HepG2 (cell line): ENCODE data around the gene PRSS36. TPM values are rescaled to one million over a fixed set of nuclear protein-coding genes. Genes with fewer than 3 reads are reported as not detected.

Experiments
- IKZF1 ChIP-seq: fragments of 450-650 bp; IDR thresholded peaks from 2 replicates; pipeline ENCODE4 v1.7.1; 2016
- KLF13 ChIP-seq: sonication (generic); formaldehyde crosslinking; IDR thresholded peaks from 2 replicates; pipeline ENCODE4 v1.4.0; 2020; ENCODE audit warnings: mild to moderate bottlenecking, missing genetic modification reagents
- ONECUT2 ChIP-seq: sonication (generic); formaldehyde crosslinking; IDR thresholded peaks from 2 replicates; pipeline ENCODE4 v1.4.0; 2020; ENCODE audit warnings: missing genetic modification reagents
- PAF1 ChIP-seq: IDR thresholded peaks from 2 replicates; pipeline ENCODE4 v1.6.1; 2016; ENCODE audit warnings: missing genetic modification reagents, missing compliant biosample characterization
- PLSCR1 ChIP-seq: sonication (generic); formaldehyde crosslinking; IDR thresholded peaks from 2 replicates; pipeline ENCODE4 v1.5.0; 2020; ENCODE audit warnings: missing genetic modification reagents, mild to moderate bottlenecking, borderline replicate concordance
- POLR2A ChIP-seq, 2 experiments: IDR thresholded peaks; 2 replicates each; pipeline ENCODE4 v1.6.1; 2011; ENCODE audit warnings: low read depth in 2 of 2, low read length in 2 of 2, mild to moderate bottlenecking in 1 of 2, moderate library complexity in 1 of 2; ENCODE audit not compliant: insufficient read depth in 1 of 2
- RAD51 ChIP-seq: fragments of 450-650 bp; IDR thresholded peaks from 2 replicates; pipeline ENCODE4 v1.6.1; 2016; ENCODE audit warnings: borderline replicate concordance
- SP5 ChIP-seq: IDR thresholded peaks from 2 replicates; pipeline ENCODE4 v1.6.1; 2016; ENCODE audit warnings: low read depth, borderline replicate concordance
- TRAFD1 ChIP-seq: sonication (generic); formaldehyde crosslinking; IDR thresholded peaks from 2 replicates; pipeline ENCODE4 v1.5.1; 2020; ENCODE audit warnings: missing genetic modification reagents, mild to moderate bottlenecking, borderline replicate concordance
- ZNF20 ChIP-seq: sonication (generic); formaldehyde crosslinking; IDR thresholded peaks from 2 replicates; pipeline ENCODE4 v1.4.0; 2020; ENCODE audit warnings: mild to moderate bottlenecking, moderate library complexity, missing genetic modification reagents
- ZNF207 ChIP-seq: fragments of 450-650 bp; IDR thresholded peaks from 2 replicates; pipeline ENCODE4 v1.6.1; 2016; ENCODE audit warnings: antibody characterized with exemption, borderline replicate concordance
- ZNF24 ChIP-seq: fragments of 450-650 bp; IDR thresholded peaks from 2 replicates; pipeline ENCODE4 v1.6.1; 2017; ENCODE audit warnings: antibody characterized with exemption, mild to moderate bottlenecking
- ZNF331 ChIP-seq: sonication (generic); formaldehyde crosslinking; IDR thresholded peaks from 2 replicates; pipeline ENCODE4 v1.4.0; 2020; ENCODE audit warnings: missing genetic modification reagents
- ZNF335 ChIP-seq: sonication (generic); formaldehyde crosslinking; IDR thresholded peaks from 2 replicates; pipeline ENCODE4 v1.4.0; 2020; ENCODE audit warnings: missing genetic modification reagents
- ZNF430 ChIP-seq: sonication (generic); formaldehyde crosslinking; IDR thresholded peaks from 2 replicates; pipeline ENCODE4 v1.9.0; 2021; ENCODE audit warnings: mild to moderate bottlenecking, missing genetic modification reagents
- ZNF850 ChIP-seq: sonication (generic); formaldehyde crosslinking; conservative IDR thresholded peaks from 2 replicates; pipeline ENCODE4 v1.9.0; 2021; ENCODE audit warnings: mild to moderate bottlenecking, missing genetic modification reagents
- polyA plus RNA-seq, 8 experiments: library from polyadenylated mRNA; depleted of rRNA in 3 of 8; stranded (reverse) in 7 of 8; unstranded in 1 of 8; fragments of >200 nt; fragmentation: Illumina TruSeq in 4 of 8; extraction: Trizol in 4 of 8; gene quantifications; 2 replicates each; pipeline versions ENCODE4 v1.2.1 to v1.2.3, GENCODE V29; 2011 to 2016; ENCODE audit warnings: low read depth in 4 of 8, missing spikeins in 1 of 8, mixed read lengths in 1 of 8; ENCODE audit not compliant: insufficient read depth in 1 of 8
- total RNA-seq, 5 experiments: library from RNA; depleted of rRNA; stranded (reverse); fragments of >200 nt; fragmentation: Illumina TruSeq; extraction: Trizol; gene quantifications; 2 replicates each; pipeline ENCODE4 v1.2.3, GENCODE V29; 2016; ENCODE audit warnings: low read depth in 1 of 5

Gene PRSS36
- total and polyA plus RNA-seq, 2 of the 13 experiments (the other 11 are each of a cell fraction or from before 2014, with no cell fraction given): 1.5 to 2.1 TPM

DNA sequence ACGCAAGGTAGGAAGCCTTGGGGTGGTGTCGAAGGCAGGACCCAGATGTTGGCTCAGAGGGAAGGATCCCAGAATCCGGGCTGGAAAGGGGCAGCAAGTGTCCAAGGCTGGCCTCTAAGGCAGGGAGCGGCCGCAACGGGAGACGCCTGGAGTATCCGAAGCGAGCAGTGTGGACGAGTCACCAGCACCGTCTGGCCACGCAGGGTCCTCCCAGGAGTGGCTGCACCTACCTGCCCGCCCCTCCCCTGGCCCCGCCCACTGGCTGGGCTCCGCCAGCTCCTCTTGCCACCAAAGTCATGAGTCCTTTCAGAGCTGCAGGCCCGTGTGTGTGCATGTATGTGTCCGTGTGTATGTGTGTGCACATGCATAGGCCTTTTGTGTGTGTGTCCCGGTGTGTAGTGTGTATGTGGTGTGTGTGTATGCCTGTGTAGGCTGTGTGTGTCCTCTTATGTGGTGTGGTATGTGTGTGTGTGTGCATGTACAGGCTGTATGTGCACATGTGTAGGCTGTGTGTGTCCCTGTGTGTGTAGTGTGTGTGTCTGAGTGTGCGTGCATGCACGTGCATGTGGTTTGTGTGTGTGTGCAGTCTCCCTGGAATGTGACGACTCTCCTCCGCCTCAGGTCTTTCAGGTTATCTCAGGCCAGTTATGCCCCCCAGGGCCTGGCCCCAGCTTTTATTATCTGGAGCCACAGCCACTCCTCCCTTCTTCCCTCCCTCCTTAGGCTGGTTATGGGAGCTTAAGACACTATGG is 14.2 kb downstream of the PRSS36 start, which contains the start of gene PRSS8 (continued):
- TF ChIP-seq PLSCR1: no peak
- no peak for TF ChIP-seq ZNF20 (CRISPR knock-in tag)
- 0 out of 2 replicates have a peak, but pooled peaks have one; percentile 47 for TF ChIP-seq IKZF1
- TF ChIP-seq SP5 (CRISPR knock-in tag): 0 out of 2 replicates have a peak, but pooled peaks have one; percentile 27
- no peak for TF ChIP-seq RAD51
- TF ChIP-seq ONECUT2: no peak
- no peak for TF ChIP-seq ZNF24
- no peak for TF ChIP-seq PAF1 (CRISPR knock-in tag)
- TF ChIP-seq TRAFD1: no peak
- no peak for TF ChIP-seq ZNF207
- TF ChIP-seq ZNF850: no peak
- TF ChIP-seq ZNF430: no peak
- TF ChIP-seq KLF13: no peak
- TF ChIP-seq ZNF331 (CRISPR knock-in tag): peak; percentile 79
- peak in 1 of 2 experiments; percentile 68; a peak in 2 of 4 replicates for TF ChIP-seq POLR2A (IDR thresholded peaks at IDR 0.05; ENCODE audit: insufficient read depth in 1 of 2, low read depth in 2 of 2, low read length in 2 of 2)
- no peak for TF ChIP-seq ZNF335 (CRISPR knock-in tag)
